ENCODE measurements around the gene IRF2.

The IRF2 gene

DNA sequence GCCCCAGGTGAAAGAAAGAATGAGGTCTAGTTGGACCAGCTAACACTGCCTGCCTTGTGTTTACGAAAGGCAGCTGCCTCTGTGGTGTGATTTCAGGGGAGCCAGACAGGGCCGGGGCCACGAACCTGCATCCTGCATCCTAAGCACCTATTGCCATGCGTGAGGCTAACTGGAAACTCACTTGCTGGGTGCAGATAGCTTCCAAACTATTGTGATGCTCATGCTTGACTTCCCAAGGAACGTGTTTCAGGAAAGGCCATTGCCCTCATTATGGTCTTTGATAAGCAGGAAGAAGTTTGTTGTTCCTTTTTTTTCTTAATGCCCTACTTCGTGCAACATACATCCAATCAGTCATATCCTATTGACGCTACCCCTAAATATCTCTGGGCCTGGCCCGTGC is 2.3 kb upstream of the IRF2 start:
- Histone ChIP-seq H3K27ac (no peak overlapping the region), H3K9me3 (ENCODE audit: control insufficient read depth, low read length) (no peaks in the 10 kb centered on the region), H3K4me2 (ENCODE audit: low read length) (no peak overlapping the region), H2AFZ (no peak overlapping the region), H3K36me3 (ENCODE audit: control insufficient read depth, insufficient read depth, low read length) (no peaks in the 10 kb centered on the region), H3K27me3 (ENCODE audit: control insufficient read depth, insufficient read depth, low read length) (no peaks in the 10 kb centered on the region), H3K9ac (no peak overlapping the region), H3K79me2 (no peaks in the 10 kb centered on the region), H3K4me1 (no peaks in the 10 kb centered on the region), H3K4me3 (ENCODE audit: low read depth, low read length) (no peak overlapping the region)
- TF ChIP-seq, protein P1, sequence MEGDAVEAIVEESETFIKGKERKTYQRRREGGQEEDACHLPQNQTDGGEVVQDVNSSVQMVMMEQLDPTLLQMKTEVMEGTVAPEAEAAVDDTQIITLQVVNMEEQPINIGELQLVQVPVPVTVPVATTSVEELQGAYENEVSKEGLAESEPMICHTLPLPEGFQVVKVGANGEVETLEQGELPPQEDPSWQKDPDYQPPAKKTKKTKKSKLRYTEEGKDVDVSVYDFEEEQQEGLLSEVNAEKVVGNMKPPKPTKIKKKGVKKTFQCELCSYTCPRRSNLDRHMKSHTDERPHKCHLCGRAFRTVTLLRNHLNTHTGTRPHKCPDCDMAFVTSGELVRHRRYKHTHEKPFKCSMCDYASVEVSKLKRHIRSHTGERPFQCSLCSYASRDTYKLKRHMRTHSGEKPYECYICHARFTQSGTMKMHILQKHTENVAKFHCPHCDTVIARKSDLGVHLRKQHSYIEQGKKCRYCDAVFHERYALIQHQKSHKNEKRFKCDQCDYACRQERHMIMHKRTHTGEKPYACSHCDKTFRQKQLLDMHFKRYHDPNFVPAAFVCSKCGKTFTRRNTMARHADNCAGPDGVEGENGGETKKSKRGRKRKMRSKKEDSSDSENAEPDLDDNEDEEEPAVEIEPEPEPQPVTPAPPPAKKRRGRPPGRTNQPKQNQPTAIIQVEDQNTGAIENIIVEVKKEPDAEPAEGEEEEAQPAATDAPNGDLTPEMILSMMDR (IDR thresholded peaks at IDR 0.05): no peak

DNA sequence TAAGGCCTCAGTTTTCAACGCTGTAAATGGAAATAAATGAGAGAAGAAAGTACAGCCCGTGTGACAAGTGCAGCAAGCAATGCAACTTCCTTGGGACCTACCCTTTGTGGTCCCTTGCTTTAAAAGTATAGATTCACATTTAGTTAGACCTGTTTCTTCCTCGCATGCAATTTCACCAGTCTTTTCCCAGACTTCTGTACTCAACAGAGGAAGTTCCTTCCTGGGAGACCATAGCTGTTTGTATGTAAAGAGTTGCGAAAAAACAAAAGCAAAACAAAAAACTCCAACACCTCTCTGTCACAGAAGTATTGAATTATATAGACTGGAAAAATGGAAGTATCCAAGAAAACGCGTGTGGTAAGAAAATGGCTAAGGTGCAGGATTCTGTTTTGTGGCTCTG is 1.1 kb upstream of the IRF2 start:
- no peaks in the 10 kb centered on the region for H3K9me3 ChIP-seq (ENCODE audit: control insufficient read depth, low read length)
- peaks cover 3% of the 10 kb centered on the region for H3K4me1 ChIP-seq
- no peaks in the 10 kb centered on the region for H3K36me3 ChIP-seq (ENCODE audit: control insufficient read depth, insufficient read depth, low read length)
- H3K9ac ChIP-seq: no peak overlapping the region
- H3K79me2 ChIP-seq: peaks cover under 1% of the 10 kb centered on the region
- peak overlapping the region; percentile 74 for H2AFZ ChIP-seq
- H3K27ac ChIP-seq: peak overlapping the region; percentile 97
- peak overlapping the region; percentile 95 for H3K4me2 ChIP-seq (ENCODE audit: low read length)
- no peaks in the 10 kb centered on the region for H3K27me3 ChIP-seq (ENCODE audit: control insufficient read depth, insufficient read depth, low read length)
- H3K4me3 ChIP-seq (ENCODE audit: low read depth, low read length): peak overlapping the region; percentile 99
- TF ChIP-seq, protein P1 (IDR thresholded peaks at IDR 0.05): no peak

DNA sequence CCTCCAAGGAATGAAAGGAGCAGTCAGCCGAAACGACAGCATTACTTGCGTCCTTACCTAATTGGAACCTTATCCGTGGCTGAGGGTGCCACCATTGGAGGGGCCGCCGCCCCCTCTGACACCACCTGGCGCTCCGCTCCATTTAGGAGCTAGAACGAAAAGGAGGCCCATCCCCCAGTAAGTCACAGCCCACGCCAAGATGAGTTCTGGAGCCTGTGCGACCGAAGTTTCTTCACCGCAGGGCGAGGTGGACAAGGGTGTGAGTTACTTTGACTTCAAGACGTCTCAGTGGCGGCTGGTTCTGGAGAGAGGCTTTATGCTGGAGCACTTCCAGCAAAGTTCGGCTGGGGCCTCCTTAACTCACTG is 729 bp upstream of the IRF2 start:
- H3K27ac ChIP-seq: peak overlapping the region; percentile 97
- H3K4me3 ChIP-seq (ENCODE audit: low read depth, low read length): peak overlapping the region; percentile 99
- peaks cover 5% of the 10 kb centered on the region for H3K79me2 ChIP-seq
- H2AFZ ChIP-seq: peak overlapping the region; percentile 74
- TF ChIP-seq, protein P1 (IDR thresholded peaks at IDR 0.05): no peak
- H3K36me3 ChIP-seq (ENCODE audit: control insufficient read depth, insufficient read depth, low read length): no peaks in the 10 kb centered on the region
- no peaks in the 10 kb centered on the region for H3K27me3 ChIP-seq (ENCODE audit: control insufficient read depth, insufficient read depth, low read length)
- no peaks in the 10 kb centered on the region for H3K9me3 ChIP-seq (ENCODE audit: control insufficient read depth, low read length)
- peak overlapping the region; percentile 95 for H3K4me2 ChIP-seq (ENCODE audit: low read length)
- H3K9ac ChIP-seq: peak overlapping the region; percentile 84
- H3K4me1 ChIP-seq: peaks cover 3% of the 10 kb centered on the region

DNA sequence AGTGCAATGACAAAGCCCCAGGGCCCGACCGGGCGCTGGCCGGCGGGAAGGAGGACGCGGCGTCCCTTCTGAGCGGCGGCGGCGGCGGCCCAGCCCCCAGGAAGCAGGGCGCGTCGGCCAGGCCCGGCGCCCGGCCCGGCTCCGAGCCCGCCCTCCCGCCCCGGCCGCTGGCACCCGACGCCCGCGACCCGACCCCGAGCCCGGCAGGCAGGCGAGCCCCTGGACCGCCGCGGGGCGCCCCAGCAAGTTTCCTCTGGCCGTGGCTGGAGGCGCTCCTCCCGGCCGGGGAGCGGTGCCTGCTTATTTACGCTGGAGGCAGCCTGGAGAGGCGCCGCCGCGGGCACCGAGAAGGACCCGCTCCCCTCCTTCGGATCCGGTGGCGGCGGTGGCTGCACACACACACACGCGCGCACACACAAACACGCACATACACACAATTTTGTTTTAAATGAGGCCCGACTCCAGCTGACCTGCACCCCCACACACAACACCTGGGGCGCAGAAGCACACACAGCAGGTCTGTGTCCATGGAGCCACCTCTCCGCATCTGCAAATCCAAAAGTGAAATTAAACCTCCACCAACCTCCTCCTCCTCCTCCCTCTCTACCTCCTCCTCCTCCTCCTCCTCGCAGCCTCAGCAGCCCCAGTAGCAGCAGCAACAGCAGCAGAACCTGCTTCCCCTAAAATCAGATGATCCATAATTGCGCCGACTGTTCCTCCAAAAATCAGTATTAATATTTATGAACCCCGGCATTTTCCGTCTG is 669 bp downstream of the IRF2 start:
- Histone ChIP-seq H3K4me1 (peaks cover 3% of the 10 kb centered on the region), H3K4me2 (ENCODE audit: low read length) (peak overlapping the region; percentile 91), H3K79me2 (peaks cover 16% of the 10 kb centered on the region), H3K27me3 (ENCODE audit: control insufficient read depth, insufficient read depth, low read length) (no peaks in the 10 kb centered on the region), H3K27ac (peak overlapping the region; percentile 97), H2AFZ (peak overlapping the region; percentile 78), H3K9ac (peak overlapping the region; percentile 11), H3K36me3 (ENCODE audit: control insufficient read depth, insufficient read depth, low read length) (no peaks in the 10 kb centered on the region), H3K9me3 (ENCODE audit: control insufficient read depth, low read length) (no peaks in the 10 kb centered on the region), H3K4me3 (ENCODE audit: low read depth, low read length) (peak overlapping the region; percentile 99)
- TF ChIP-seq, protein P1 (IDR thresholded peaks at IDR 0.05): no peak
